Neural cell (in vitro differentiated cells): Measurements from ENCODE around the gene TRAK1. TPM values are rescaled to one million over a fixed set of nuclear protein-coding genes. Genes with fewer than 3 reads are reported as not detected.

Experiments
- H2AFZ ChIP-seq: fragments of 200-600, 300-800 bp; sonication (generic), shearing (Covaris generic); 2 replicates; pipeline ENCODE4 v1.6.0; 2014; ENCODE audit warnings: low read depth, mild to moderate bottlenecking, antibody characterized with exemption, low read length, moderate library complexity
- H3F3A ChIP-seq: fragments of 200-600 bp; shearing (Covaris generic); 2 replicates; pipeline ENCODE4 v1.6.1; 2016; ENCODE audit warnings: mild to moderate bottlenecking, moderate library complexity, mixed read lengths, antibody characterized with exemption, low read length; ENCODE audit not compliant: insufficient read depth, poor library complexity, severe bottlenecking
- H3K27ac ChIP-seq: fragments of 200-600, 300-800 bp; sonication (generic), shearing (Covaris generic); 2 replicates; pipeline ENCODE4 v1.5.1; 2014; ENCODE audit warnings: mild to moderate bottlenecking, low read length, moderate library complexity
- H3K27me3 ChIP-seq: fragments of 300-800, 200-600 bp; sonication (generic), shearing (Covaris generic); 2 replicates; pipeline ENCODE4 v1.6.0; 2014; ENCODE audit warnings: mild to moderate bottlenecking, low read depth, low read length, moderate library complexity; ENCODE audit not compliant: insufficient read depth
- H3K36me3 ChIP-seq: fragments of 300-800, 200-600 bp; sonication (generic), shearing (Covaris generic); 2 replicates; pipeline ENCODE4 v1.5.1; 2014; ENCODE audit warnings: mild to moderate bottlenecking, antibody characterized with exemption, low read length, moderate library complexity; ENCODE audit not compliant: insufficient read depth
- H3K4me2 ChIP-seq: fragments of 300-800, 200-600 bp; sonication (generic), shearing (Covaris generic); 2 replicates; pipeline ENCODE4 v1.6.0; 2014; ENCODE audit warnings: mild to moderate bottlenecking, low read length
- H3K4me3 ChIP-seq: fragments of 300-800, 200-600 bp; sonication (generic), shearing (Covaris generic); 2 replicates; pipeline ENCODE4 v1.5.1; 2014; ENCODE audit warnings: mild to moderate bottlenecking, low read length, moderate library complexity
- H3K79me2 ChIP-seq: fragments of 200-600 bp; shearing (Covaris generic); replicated peaks from 2 replicates; pipeline ENCODE4 v1.6.0; 2014; ENCODE audit warnings: mild to moderate bottlenecking, low read length, moderate library complexity; ENCODE audit not compliant: insufficient read depth
- H3K9ac ChIP-seq: fragments of 300-800, 200-600 bp; sonication (generic), shearing (Covaris generic); 2 replicates; pipeline ENCODE4 v1.6.1; 2016; ENCODE audit warnings: mild to moderate bottlenecking, low read length, mixed read lengths
- H3K9me2 ChIP-seq: fragments of 200-600 bp; shearing (Covaris generic); 2 replicates; pipeline ENCODE4 v1.6.1; 2016; ENCODE audit warnings: mild to moderate bottlenecking, low read length, mixed read lengths; ENCODE audit not compliant: insufficient read depth
- H3K9me3 ChIP-seq: fragments of 200-600, 300-800 bp; sonication (generic), shearing (Covaris generic); 2 replicates; pipeline ENCODE4 v1.6.1; 2016; ENCODE audit warnings: mild to moderate bottlenecking, mixed run types, low read length, moderate library complexity, mixed read lengths
- H4K20me1 ChIP-seq: fragments of 200-600 bp; shearing (Covaris generic); 2 replicates; pipeline ENCODE4 v1.6.1; 2016; ENCODE audit warnings: mild to moderate bottlenecking, mixed run types; ENCODE audit not compliant: insufficient read depth
- CTCF ChIP-seq: fragments of 450-650 bp; IDR thresholded peaks from 2 replicates; pipeline ENCODE4 v1.5.1; 2014; ENCODE audit warnings: antibody characterized with exemption, mild to moderate bottlenecking, moderate library complexity; ENCODE audit not compliant: poor library complexity, severe bottlenecking
- EP300 ChIP-seq: fragments of 450-650 bp; conservative IDR thresholded peaks from 2 replicates; pipeline ENCODE4 v1.6.1; 2014; ENCODE audit warnings: antibody characterized with exemption, mild to moderate bottlenecking, moderate library complexity; ENCODE audit not compliant: poor library complexity, severe bottlenecking
- EZH2 ChIP-seq: fragments of 200-600, 300-800 bp; shearing (Covaris generic), sonication (generic); IDR thresholded peaks from 2 replicates; pipeline ENCODE4 v1.6.1; 2014; ENCODE audit warnings: antibody characterized with exemption, low read length, borderline replicate concordance, mild to moderate bottlenecking; ENCODE audit not compliant: insufficient read depth, poor library complexity, severe bottlenecking
- MXI1 ChIP-seq: fragments of 450-650 bp; conservative IDR thresholded peaks from 2 replicates; pipeline ENCODE4 v1.6.1; 2014; ENCODE audit warnings: antibody characterized with exemption, mild to moderate bottlenecking; ENCODE audit not compliant: poor library complexity, severe bottlenecking
- POLR2AphosphoS5 ChIP-seq: IDR thresholded peaks from 2 replicates; pipeline ENCODE4 v1.6.1; 2012
- RAD21 ChIP-seq: fragments of 450-650 bp; conservative IDR thresholded peaks from 2 replicates; pipeline ENCODE4 v1.6.1; 2014; ENCODE audit warnings: antibody characterized with exemption, mild to moderate bottlenecking, moderate library complexity
- REST ChIP-seq: IDR thresholded peaks from 2 replicates; pipeline ENCODE4 v1.6.1; 2012; ENCODE audit warnings: borderline replicate concordance
- SMC3 ChIP-seq: fragments of 450-650 bp; conservative IDR thresholded peaks from 2 replicates; pipeline ENCODE4 v1.6.1; 2014; ENCODE audit warnings: antibody characterized with exemption, mild to moderate bottlenecking, moderate library complexity; ENCODE audit not compliant: poor library complexity
- TAF1 ChIP-seq: IDR thresholded peaks from 2 replicates; pipeline ENCODE4 v1.6.1; 2012; ENCODE audit warnings: low read depth
- polyA plus RNA-seq: library from polyadenylated mRNA; depleted of rRNA; stranded (reverse); fragments of >200 nt; gene quantifications from 2 replicates; pipeline ENCODE4 v1.2.3, GENCODE V29; 2014

TRAK1 gene
- polyA plus RNA-seq, 1 donor from 2014 or later = 34.7 TPM

GRCh38 chr3:42114130-42114725, 23.1 kb downstream of the TRAK1 start:
- H3K9me3 ChIP-seq = no peaks in the 10 kb centered on the region
- no peak overlapping the region for H3K4me3 ChIP-seq
- no peaks in the 10 kb centered on the region for H3K27me3 ChIP-seq
- H3K27ac ChIP-seq = no peak overlapping the region
- H3K9ac ChIP-seq = no peak overlapping the region
- no peaks in the 10 kb centered on the region for H3K36me3 ChIP-seq
- H3K79me2 ChIP-seq = no peaks in the 10 kb centered on the region
- TF ChIP-seq POLR2AphosphoS5 (no peak), SMC3 (no peak), CTCF (no peak), TAF1 (no peak), RAD21 (no peak), EP300 (no peak), MXI1 (no peak)
- H2AFZ ChIP-seq = no peak overlapping the region
- no peaks in the 10 kb centered on the region for H3F3A ChIP-seq
- H4K20me1 ChIP-seq = no peaks in the 10 kb centered on the region
- no peaks in the 10 kb centered on the region for H3K9me2 ChIP-seq
- H3K4me2 ChIP-seq = no peak overlapping the region

- H3K4me3 ChIP-seq = no peak overlapping the region
Measured at GRCh38 chr3:42115215-42115614, 24.1 kb downstream of the TRAK1 start.

More at GRCh38 chr3:42115215-42115614, 24.1 kb downstream of the TRAK1 start:
- no peaks in the 10 kb centered on the region for H3K27me3 ChIP-seq
- H2AFZ ChIP-seq = no peak overlapping the region
- H3F3A ChIP-seq = no peaks in the 10 kb centered on the region
- H3K27ac ChIP-seq = no peak overlapping the region
- H3K79me2 ChIP-seq = no peaks in the 10 kb centered on the region
- H3K9me3 ChIP-seq = no peaks in the 10 kb centered on the region
- no peak for TF ChIP-seq TAF1
- TF ChIP-seq CTCF = no peak
- no peak for TF ChIP-seq EZH2
- TF ChIP-seq SMC3 = no peak
- no peak for TF ChIP-seq POLR2AphosphoS5
- no peak for TF ChIP-seq REST
- TF ChIP-seq EP300 = no peak
- TF ChIP-seq RAD21 = no peak
- no peak for TF ChIP-seq MXI1
- H3K9ac ChIP-seq = no peak overlapping the region
- H3K4me2 ChIP-seq = no peak overlapping the region
- no peaks in the 10 kb centered on the region for H4K20me1 ChIP-seq
- no peaks in the 10 kb centered on the region for H3K36me3 ChIP-seq
- H3K9me2 ChIP-seq = no peaks in the 10 kb centered on the region
